ENCODE measurements around the gene C1QB. TPM values are rescaled to one million over a fixed set of nuclear protein-coding genes. Genes with fewer than 3 reads are reported as not detected.

Gene C1QB
- total RNA-seq, 6 experiments from 2014 or later: 69.8 to 330 (median 152) TPM

DNA sequence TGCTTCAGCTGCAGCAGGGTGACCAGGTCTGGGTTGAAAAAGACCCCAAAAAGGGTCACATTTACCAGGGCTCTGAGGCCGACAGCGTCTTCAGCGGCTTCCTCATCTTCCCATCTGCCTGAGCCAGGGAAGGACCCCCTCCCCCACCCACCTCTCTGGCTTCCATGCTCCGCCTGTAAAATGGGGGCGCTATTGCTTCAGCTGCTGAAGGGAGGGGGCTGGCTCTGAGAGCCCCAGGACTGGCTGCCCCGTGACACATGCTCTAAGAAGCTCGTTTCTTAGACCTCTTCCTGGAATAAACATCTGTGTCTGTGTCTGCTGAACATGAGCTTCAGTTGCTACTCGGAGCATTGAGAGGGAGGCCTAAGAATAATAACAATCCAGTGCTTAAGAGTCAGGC lies 13.8 kb upstream of the C1QB start:
- TF ChIP-seq, protein P1, sequence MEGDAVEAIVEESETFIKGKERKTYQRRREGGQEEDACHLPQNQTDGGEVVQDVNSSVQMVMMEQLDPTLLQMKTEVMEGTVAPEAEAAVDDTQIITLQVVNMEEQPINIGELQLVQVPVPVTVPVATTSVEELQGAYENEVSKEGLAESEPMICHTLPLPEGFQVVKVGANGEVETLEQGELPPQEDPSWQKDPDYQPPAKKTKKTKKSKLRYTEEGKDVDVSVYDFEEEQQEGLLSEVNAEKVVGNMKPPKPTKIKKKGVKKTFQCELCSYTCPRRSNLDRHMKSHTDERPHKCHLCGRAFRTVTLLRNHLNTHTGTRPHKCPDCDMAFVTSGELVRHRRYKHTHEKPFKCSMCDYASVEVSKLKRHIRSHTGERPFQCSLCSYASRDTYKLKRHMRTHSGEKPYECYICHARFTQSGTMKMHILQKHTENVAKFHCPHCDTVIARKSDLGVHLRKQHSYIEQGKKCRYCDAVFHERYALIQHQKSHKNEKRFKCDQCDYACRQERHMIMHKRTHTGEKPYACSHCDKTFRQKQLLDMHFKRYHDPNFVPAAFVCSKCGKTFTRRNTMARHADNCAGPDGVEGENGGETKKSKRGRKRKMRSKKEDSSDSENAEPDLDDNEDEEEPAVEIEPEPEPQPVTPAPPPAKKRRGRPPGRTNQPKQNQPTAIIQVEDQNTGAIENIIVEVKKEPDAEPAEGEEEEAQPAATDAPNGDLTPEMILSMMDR (IDR thresholded peaks at IDR 0.05): no peak
- no peak for TF ChIP-seq POLR2A (IDR thresholded peaks at IDR 0.05)
- no peak overlapping the region for H3K27ac ChIP-seq
- no peaks in the 10 kb centered on the region for H3K4me1 ChIP-seq
- WGBS (ENCODE audit: insufficient coverage, low coverage, low lambda C conversion rate, missing lambda C conversion rate): 21% methylated on average over 2 of the region's 8 CpGs
- H3K27me3 ChIP-seq: no peaks in the 10 kb centered on the region
- intact Hi-C loops (cut with DNase I): no loop called here
- peak overlapping the region in 1 of 3 donors; percentile 38 for H3K4me3 ChIP-seq
- H3K36me3 ChIP-seq: no peaks in the 10 kb centered on the region
- no peaks in the 10 kb centered on the region for H3K9me3 ChIP-seq
- no peak for DNase-seq
- ATAC-seq: peak in 1 of 4 donors; percentile 8

DNA sequence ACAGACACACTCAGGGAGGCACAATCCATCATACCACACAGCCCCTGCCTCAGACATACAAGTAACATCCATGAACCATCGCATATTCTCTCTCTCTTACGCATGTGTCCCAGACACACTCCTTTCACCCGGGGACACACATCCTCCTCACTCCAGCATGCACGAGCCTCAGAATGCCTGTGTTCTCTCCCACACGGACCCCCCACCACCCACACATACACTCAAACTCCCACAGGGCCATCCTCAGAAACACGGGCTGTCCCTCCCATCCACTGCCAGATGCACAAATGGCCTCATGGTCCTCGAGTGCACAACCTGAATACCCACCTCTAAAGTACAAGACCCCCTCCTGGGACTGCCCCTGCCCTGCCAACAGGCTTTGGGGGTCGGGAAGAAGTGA lies 11.8 kb upstream of the C1QB start:
- intact Hi-C loops (cut with DNase I): loop anchor here (5.0 to 10.0 kb wide), 2 partner anchors 219 to 506 kb away; no protein-coding TSS in a partner anchor
- TF ChIP-seq, protein P1 (IDR thresholded peaks at IDR 0.05): no peak
- TF ChIP-seq POLR2A (IDR thresholded peaks at IDR 0.05): no peak
- no peak for ATAC-seq
- Histone ChIP-seq H3K4me3 (no peak overlapping the region), H3K27ac (no peak overlapping the region), H3K36me3 (no peaks in the 10 kb centered on the region), H3K27me3 (no peaks in the 10 kb centered on the region), H3K9me3 (no peaks in the 10 kb centered on the region), H3K4me1 (no peaks in the 10 kb centered on the region)
- DNase-seq: no peak
- 41% methylated on average over 8 of the region's 8 CpGs for whole genome bisulfite sequencing (ENCODE audit: insufficient coverage, low coverage, low lambda C conversion rate, missing lambda C conversion rate)

DNA sequence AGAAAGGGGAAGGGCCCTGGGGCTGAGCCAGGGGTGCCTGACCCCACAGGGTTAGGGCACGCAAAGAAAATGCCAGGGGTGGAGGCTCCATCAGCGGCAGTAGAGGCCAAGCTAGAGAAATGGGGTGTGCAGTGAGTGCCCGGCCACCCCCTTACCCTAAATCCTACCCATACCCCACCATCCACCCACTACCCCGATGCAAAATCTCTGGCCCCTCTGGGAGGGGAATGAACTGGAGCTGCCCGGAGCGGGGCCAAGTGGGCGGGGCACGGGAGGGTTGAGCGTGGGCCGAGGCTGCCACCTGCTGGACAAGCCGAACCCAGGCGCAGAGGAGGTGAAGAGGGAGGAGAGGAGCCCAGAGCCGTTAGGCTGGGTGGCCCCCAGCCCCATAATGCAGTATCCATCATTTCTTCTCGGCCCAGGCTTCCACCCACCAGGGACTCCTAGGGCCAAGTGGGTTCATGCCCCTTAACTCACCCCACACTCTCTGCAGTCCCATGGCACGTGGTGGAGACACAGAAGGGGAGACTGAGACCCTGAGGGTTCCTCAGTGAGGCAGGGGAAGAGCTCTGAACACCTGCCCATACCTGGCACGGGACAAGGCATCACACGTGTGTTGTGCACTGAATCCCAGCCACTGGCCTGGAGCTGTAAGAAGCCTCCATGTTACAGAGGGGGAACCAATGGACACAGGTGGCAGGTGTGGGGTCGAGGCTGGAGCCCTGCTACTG lies 11.0 kb upstream of the C1QB start:
- no peaks in the 10 kb centered on the region for H3K27me3 ChIP-seq
- peak; percentile 84 to 87 (median 85) for DNase-seq
- H3K9me3 ChIP-seq: no peaks in the 10 kb centered on the region
- no peaks in the 10 kb centered on the region for H3K4me1 ChIP-seq
- H3K36me3 ChIP-seq: no peaks in the 10 kb centered on the region
- 3% methylated on average over 5 of the region's 18 CpGs for WGBS (ENCODE audit: insufficient coverage, low coverage, low lambda C conversion rate, missing lambda C conversion rate)
- intact Hi-C loops (cut with DNase I): loop anchor here (5.0 to 10.0 kb wide), 2 partner anchors 220 to 507 kb away; no protein-coding TSS in a partner anchor
- H3K4me3 ChIP-seq: no peak overlapping the region
- no peak overlapping the region for H3K27ac ChIP-seq
- peak; percentile 85 to 91 (median 86) for ATAC-seq
- TF ChIP-seq POLR2A (IDR thresholded peaks at IDR 0.05): no peak
- TF ChIP-seq, protein P1 (IDR thresholded peaks at IDR 0.05): peak; percentile 87 to 97 (median 95)

DNA sequence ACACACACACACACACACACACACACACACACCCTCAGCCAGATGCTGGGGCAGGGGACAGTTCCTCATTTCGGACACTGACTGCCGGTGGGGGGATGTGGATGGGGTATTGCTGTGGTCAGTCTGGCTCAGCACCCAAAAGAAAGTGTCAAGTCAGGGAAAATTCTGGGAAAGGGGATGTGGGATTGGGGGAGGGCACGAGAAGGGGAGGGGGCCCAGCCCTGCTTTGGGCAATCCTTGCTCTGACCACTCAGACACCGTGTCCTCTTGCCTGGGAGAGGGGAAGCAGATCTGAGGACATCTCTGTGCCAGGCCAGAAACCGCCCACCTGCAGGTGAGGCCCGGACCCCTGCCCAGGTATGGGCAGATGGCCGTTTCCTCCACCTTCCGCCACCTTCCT lies 9.7 kb upstream of the C1QB start, which contains the start of gene C1QC:
C1QC (plus strand) TSS at position 253 of the 400 bp plus-strand sequence. CDS start 391 bp downstream, outside the sequence.
- intact Hi-C loops (cut with DNase I): loop anchor here (5.0 to 10.0 kb wide), 2 partner anchors 221 to 509 kb away; no protein-coding TSS in a partner anchor
- ATAC-seq: peak; percentile 18 to 42 (median 34)
- no peaks in the 10 kb centered on the region for H3K9me3 ChIP-seq
- TF ChIP-seq POLR2A (IDR thresholded peaks at IDR 0.05): peak; percentile 18
- TF ChIP-seq, protein P1 (IDR thresholded peaks at IDR 0.05): no peak
- H3K4me1 ChIP-seq: no peaks in the 10 kb centered on the region
- no peaks in the 10 kb centered on the region for H3K36me3 ChIP-seq
- peak within 1 kb of the TSS; percentile 5 to 33 (median 16) for H3K4me3 ChIP-seq
- H3K27me3 ChIP-seq: no peaks in the 10 kb centered on the region
- no peak within 1 kb of the TSS for H3K27ac ChIP-seq
- DNase-seq: peak in 2 of 3 donors; percentile 41 to 61
- WGBS (ENCODE audit: insufficient coverage, low coverage, low lambda C conversion rate, missing lambda C conversion rate): 33% methylated on average over 3 of the region's 8 CpGs

All from right lobe of liver (tissue), 6 donors.